Smooth muscle cell (in vitro differentiated cells): ENCODE data around the gene ABCA9. TPM values are rescaled to one million over a fixed set of nuclear protein-coding genes. Genes with fewer than 3 reads are reported as not detected.
"Not testable (repeated sequence)": the region's sequence is repeated elsewhere in the genome, so short reads cannot be mapped to it uniquely, and the experiment has no call there.

Experiments used
- DNase-seq: peaks from one replicate; lab custom pipeline; 2025; ENCODE audit not compliant: unreplicated experiment; lab: John Stamatoyannopoulos, UW
- H2AFZ ChIP-seq: fragments of 200-600 bp; sonication (generic); 2 replicates; pipeline ENCODE4 v1.6.0; 2016; ENCODE audit warnings: antibody characterized with exemption, low read depth, mild to moderate bottlenecking
- H3F3A ChIP-seq: fragments of 200-600 bp; sonication (generic); 2 replicates; pipeline ENCODE4 v1.6.0; 2017; ENCODE audit warnings: antibody characterized with exemption, low read depth
- H3K27ac ChIP-seq: fragments of 200-600 bp; sonication (generic); 2 replicates; pipeline ENCODE4 v1.5.1; 2016; ENCODE audit warnings: low read depth, mild to moderate bottlenecking
- H3K27me3 ChIP-seq: fragments of 200-600 bp; sonication (generic); 2 replicates; pipeline ENCODE4 v1.6.1; 2016; ENCODE audit warnings: low read depth, mild to moderate bottlenecking
- H3K36me3 ChIP-seq: fragments of 200-600 bp; sonication (generic); 2 replicates; pipeline ENCODE4 v1.5.1; 2016; ENCODE audit warnings: low read depth
- H3K4me1 ChIP-seq: fragments of 200-600 bp; sonication (generic); 2 replicates; pipeline ENCODE4 v1.5.1; 2016; ENCODE audit warnings: low read depth
- H3K4me2 ChIP-seq: fragments of 200-600 bp; sonication (generic); 2 replicates; pipeline ENCODE4 v1.6.0; 2016; ENCODE audit warnings: mild to moderate bottlenecking
- H3K4me3 ChIP-seq: fragments of 200-600 bp; sonication (generic); 2 replicates; pipeline ENCODE4 v1.5.1; 2016; ENCODE audit warnings: mild to moderate bottlenecking
- H3K79me2 ChIP-seq: fragments of 200-600 bp; sonication (generic); 2 replicates; pipeline ENCODE4 v1.6.0; 2016; ENCODE audit warnings: low read depth, mild to moderate bottlenecking
- H3K9ac ChIP-seq: fragments of 200-600 bp; sonication (generic); 2 replicates; pipeline ENCODE4 v1.6.0; 2016; ENCODE audit warnings: low read depth
- H3K9me3 ChIP-seq: fragments of 200-600 bp; sonication (generic); replicated peaks from 2 replicates; pipeline ENCODE4 v1.5.1; 2016; ENCODE audit warnings: low read depth
- H4K20me1 ChIP-seq: fragments of 200-600 bp; sonication (generic); 2 replicates; pipeline ENCODE4 v1.6.0; 2016; ENCODE audit warnings: low read depth
- CTCF ChIP-seq: fragments of 200-600 bp; sonication (generic); IDR thresholded peaks from 2 replicates; pipeline ENCODE4 v1.5.1; 2017; ENCODE audit warnings: borderline replicate concordance, mild to moderate bottlenecking, antibody characterized with exemption; ENCODE audit not compliant: insufficient read depth, poor library complexity, severe bottlenecking
- WGBS: methylation state at CpG from one replicate; pipeline ENCODE4 v1.1.7; 2016; ENCODE audit warnings: low lambda C conversion rate; 5-methylcytosine and 5-hydroxymethylcytosine counted together
- polyA plus RNA-seq: library from polyadenylated mRNA; unstranded; fragments of >200 nt; fragmentation: Nextera tagmentation; extraction: Ambion mirVana; gene quantifications from 2 replicates; pipeline ENCODE4 v1.2.1, GENCODE V29; 2016
- total RNA-seq: library from RNA; depleted of rRNA; stranded (reverse); fragments of >200 nt; gene quantifications from 2 replicates; pipeline ENCODE4 v1.2.3, GENCODE V29; 2014

ABCA9 gene
- total and polyA plus RNA-seq, 2 experiments from 2014 or later, result not detected

DNA sequence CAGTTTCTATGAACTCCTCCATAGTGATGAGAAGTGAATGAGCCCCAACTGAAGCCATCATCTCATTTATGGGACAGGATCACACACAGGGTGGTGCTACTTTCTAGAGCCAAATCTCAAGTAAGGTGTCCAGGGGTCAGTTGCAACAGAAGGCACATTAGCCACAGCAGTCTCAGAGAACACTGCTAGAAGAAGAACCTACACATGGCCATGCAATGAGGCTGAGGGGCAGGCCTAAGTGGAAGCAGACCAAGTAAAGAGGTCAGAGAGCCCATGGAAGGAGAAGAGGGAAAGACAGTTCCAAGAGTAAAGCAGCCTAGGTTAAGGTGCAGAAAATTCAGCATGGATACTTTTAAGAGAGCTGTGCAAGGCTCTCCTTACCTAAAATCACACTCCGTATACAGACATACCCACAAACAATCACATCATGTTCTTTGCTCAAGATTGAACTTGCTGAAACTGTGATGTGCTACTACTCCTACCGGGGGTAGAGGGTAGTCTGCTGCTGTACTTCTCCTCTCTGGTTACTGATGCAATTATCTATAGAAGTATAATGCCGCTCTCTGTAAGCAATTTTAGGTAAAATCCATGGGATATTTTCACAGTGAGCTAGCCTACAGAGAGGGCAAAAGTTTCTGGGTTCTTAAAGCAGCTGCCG is 107.3 kb downstream of the ABCA9 start:
- H3K27me3 ChIP-seq, result no peaks in the 10 kb centered on the region

DNA sequence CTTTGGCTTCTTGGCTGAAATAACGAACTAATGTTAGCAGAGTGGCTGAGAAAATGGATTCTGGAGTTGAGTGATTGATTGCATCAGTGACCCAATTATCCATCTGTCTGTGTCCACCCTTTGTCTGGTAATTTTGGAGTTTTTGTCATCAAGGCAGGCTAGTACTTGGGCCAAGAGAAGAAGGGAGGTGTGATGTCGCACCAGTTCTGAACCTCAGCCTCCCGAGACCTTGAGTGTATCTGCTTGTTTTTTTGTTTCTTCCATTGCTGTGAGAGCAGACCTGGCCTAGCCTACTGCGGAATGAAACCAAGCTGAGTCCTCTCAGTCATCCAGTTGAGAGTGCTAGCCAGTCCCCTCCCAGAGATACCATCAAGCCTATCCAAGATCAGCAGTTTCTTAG is 110.0 kb downstream of the ABCA9 start:
- no peaks in the 10 kb centered on the region for H3K36me3 ChIP-seq
- H3K4me1 ChIP-seq, result peaks cover 13% of the 10 kb centered on the region
- H3K27ac ChIP-seq, result no peak overlapping the region
- H3K9me3 ChIP-seq, result no peaks in the 10 kb centered on the region
- no peak for DNase-seq
- no peaks in the 10 kb centered on the region for H3F3A ChIP-seq
- no peaks in the 10 kb centered on the region for H4K20me1 ChIP-seq
- no peak overlapping the region for H3K4me3 ChIP-seq
- 85% methylated on average over 4 of the region's 4 CpGs for WGBS
- H3K4me2 ChIP-seq, result no peak overlapping the region
- H3K9ac ChIP-seq, result no peak overlapping the region
- no peaks in the 10 kb centered on the region for H3K27me3 ChIP-seq
- H2AFZ ChIP-seq, result no peak overlapping the region
- no peak for TF ChIP-seq CTCF
- no peaks in the 10 kb centered on the region for H3K79me2 ChIP-seq

More for the DNA sequence above, 107.3 kb downstream of the ABCA9 start:
- H3K4me3 ChIP-seq, result no peak overlapping the region
- WGBS, result 91% methylated on average over 4 of the region's 4 CpGs
- H3K36me3 ChIP-seq, result no peaks in the 10 kb centered on the region
- no peaks in the 10 kb centered on the region for H4K20me1 ChIP-seq
- H3K4me1 ChIP-seq, result peaks cover 13% of the 10 kb centered on the region
- no peak for TF ChIP-seq CTCF
- DNase-seq, result no peak
- no peak overlapping the region for H3K9ac ChIP-seq
- H3K79me2 ChIP-seq, result no peaks in the 10 kb centered on the region
- no peak overlapping the region for H3K27ac ChIP-seq
- H3K4me2 ChIP-seq, result peak overlapping the region; percentile 45
- H2AFZ ChIP-seq, result no peak overlapping the region
- no peaks in the 10 kb centered on the region for H3K9me3 ChIP-seq
- H3F3A ChIP-seq, result no peaks in the 10 kb centered on the region

GRCh38 chr17:68947868-68948267 is 112.9 kb downstream of the ABCA9 start:
- not testable (repeated sequence) for H3K79me2 ChIP-seq, H3K9me3 ChIP-seq, H3K4me1 ChIP-seq, H2AFZ ChIP-seq, H3F3A ChIP-seq, H3K36me3 ChIP-seq, H3K27me3 ChIP-seq, H3K27ac ChIP-seq, H3K4me2 ChIP-seq, H3K4me3 ChIP-seq, H4K20me1 ChIP-seq, H3K9ac ChIP-seq, DNase-seq
- WGBS, result 90% methylated on average over 1 of the region's 1 CpG

GRCh38 chr17:68944435-68945035 is 116.2 kb downstream of the ABCA9 start:
- no peak for TF ChIP-seq CTCF
- WGBS, result 91% methylated on average over 6 of the region's 6 CpGs
- no peak for DNase-seq
- no peak overlapping the region for H3K27ac ChIP-seq
- H2AFZ ChIP-seq, result no peak overlapping the region
- no peaks in the 10 kb centered on the region for H3K79me2 ChIP-seq
- no peaks in the 10 kb centered on the region for H3K27me3 ChIP-seq
- H4K20me1 ChIP-seq, result no peaks in the 10 kb centered on the region
- no peaks in the 10 kb centered on the region for H3K9me3 ChIP-seq
- no peaks in the 10 kb centered on the region for H3F3A ChIP-seq
- no peak overlapping the region for H3K4me2 ChIP-seq
- no peak overlapping the region for H3K4me3 ChIP-seq
- H3K36me3 ChIP-seq, result no peaks in the 10 kb centered on the region
- no peaks in the 10 kb centered on the region for H3K4me1 ChIP-seq
- no peak overlapping the region for H3K9ac ChIP-seq

- H3K4me2 ChIP-seq, DNase-seq: not testable (repeated sequence)
- 97% methylated on average over 2 of the region's 2 CpGs for WGBS
These were observed 116.9 kb downstream of the ABCA9 start for GRCh38 chr17:68943812-68944182.

More at GRCh38 chr17:68943812-68944182, 116.9 kb downstream of the ABCA9 start:
- H3K4me1 ChIP-seq, H3K27ac ChIP-seq, H2AFZ ChIP-seq, H3K79me2 ChIP-seq, H3K27me3 ChIP-seq, H3F3A ChIP-seq, H3K9me3 ChIP-seq, H3K9ac ChIP-seq, H3K4me3 ChIP-seq, H3K36me3 ChIP-seq, H4K20me1 ChIP-seq: not testable (repeated sequence)
